A549 (cell line): ENCODE results near the gene LCOR. TPM values are rescaled to one million over a fixed set of nuclear protein-coding genes. Genes with fewer than 3 reads are reported as not detected.
A peak's percentile ranks its signal among the peaks of the same experiment; 100 is the strongest.

Experiments
- ATAC-seq, 2 experiments: fragments of 200-7000 bp in 1 of 2; fragments of >200 bp in 1 of 2; cut with Nextera tagmentation in 1 of 2; cut with Tn5 transposase in 1 of 2; 3 replicates each; pipeline versions ENCODE4 v1.8.0 to v1.9.1; 2018 to 2020; ENCODE audit warnings: mild to moderate bottlenecking in 1 of 2, moderate library complexity in 1 of 2
- CTCF ChIA-PET: fragments of 300-600 bp; sonication (Branson Sonifier 250); formaldehyde crosslinking; extraction: SDS; loops from one replicate; lab custom pipeline; 2021; ENCODE audit warnings: antibody characterized with exemption, inconsistent platforms; lab: Yijun Ruan, JAX
- POLR2A ChIA-PET: fragments of 350-600 bp; formaldehyde crosslinking; extraction: SDS; loops from one replicate; lab custom pipeline; 2021; ENCODE audit warnings: antibody characterized with exemption, inconsistent platforms; lab: Yijun Ruan, JAX
- DNase-seq, 2 experiments: peaks; one replicate each; pipeline versions ENCODE4 v3.0.0 to v3.0.0-alpha.2; 2011 to 2016; ENCODE audit warnings: low read depth in 1 of 2, low spot score in 1 of 2
- FAIRE-seq: peaks from 2 replicates; lab custom pipeline; 2011; peaks lifted over from hg19 to GRCh38; lab: Jason Lieb, UNC
- H3K27ac ChIP-seq, 2 experiments: fragments of >200 bp; sonication (Bioruptor Twin); formaldehyde crosslinking; 3 replicates each; pipeline ENCODE4 v1.5.1; 2016 to 2017
- H3K4me1 ChIP-seq: fragments of >200 bp; sonication (Bioruptor Twin); formaldehyde crosslinking; 3 replicates; pipeline ENCODE4 v1.6.1; 2016
- H3K4me2 ChIP-seq: fragments of >200 bp; sonication (Bioruptor Twin); formaldehyde crosslinking; 3 replicates; pipeline ENCODE4 v1.6.1; 2016
- H3K4me3 ChIP-seq: fragments of >200 bp; sonication (Bioruptor Twin); formaldehyde crosslinking; 3 replicates; pipeline ENCODE4 v1.5.1; 2016
- H3K9me3 ChIP-seq: fragments of >200 bp; sonication (Bioruptor Twin); formaldehyde crosslinking; 3 replicates; pipeline ENCODE4 v1.6.1; 2016
- CBX2 ChIP-seq: fragments of 200-600 bp; sonication (generic); IDR thresholded peaks from 2 replicates; pipeline ENCODE4 v1.6.1; 2016; ENCODE audit warnings: low read depth, mild to moderate bottlenecking, borderline replicate concordance
- CBX8 ChIP-seq: fragments of 200-600 bp; sonication (generic); IDR thresholded peaks from 2 replicates; pipeline ENCODE4 v1.6.1; 2016
- CEBPB ChIP-seq, 2 experiments: fragments of >200 bp in 1 of 2; sonication (Bioruptor Twin) in 1 of 2; formaldehyde crosslinking in 1 of 2; IDR thresholded peaks; 2 replicates each; pipeline ENCODE4 v1.6.1; 2012 to 2016
- CTCF ChIP-seq: fragments of >200 bp; sonication (Bioruptor Twin); formaldehyde crosslinking; IDR thresholded peaks from 3 replicates; pipeline ENCODE4 v1.5.1; 2016
- E2F6 ChIP-seq: IDR thresholded peaks from 2 replicates; pipeline ENCODE4 v1.6.1; 2012; ENCODE audit warnings: low read depth, borderline replicate concordance
- EP300 ChIP-seq, 2 experiments: fragments of >200 bp; sonication (Bioruptor Twin); formaldehyde crosslinking; IDR thresholded peaks; 2 replicates in 1 of 2; 3 replicates in 1 of 2; pipeline ENCODE4 v1.6.1; 2016 to 2017
- FOSB ChIP-seq: fragments of 250-450 bp; sonication (Bioruptor Pico); IDR thresholded peaks from 2 replicates; pipeline ENCODE4 v1.5.0; 2020; ENCODE audit warnings: mild to moderate bottlenecking, moderate library complexity
- GATA3 ChIP-seq: IDR thresholded peaks from 2 replicates; pipeline ENCODE4 v1.6.1; 2012; ENCODE audit warnings: borderline replicate concordance
- HDAC2 ChIP-seq: fragments of 200-600 bp; sonication (generic); IDR thresholded peaks from 2 replicates; pipeline ENCODE4 v1.6.1; 2016
- HMGXB4 ChIP-seq: fragments of 250-450 bp; sonication (Bioruptor Pico); IDR thresholded peaks from 2 replicates; pipeline ENCODE4 v1.5.0; 2021; ENCODE audit warnings: mild to moderate bottlenecking, moderate library complexity, borderline replicate concordance
- HOXB13 ChIP-seq: fragments of 250-450 bp; sonication (Bioruptor Pico); IDR thresholded peaks from 2 replicates; pipeline ENCODE4 v1.5.0; 2020; ENCODE audit warnings: low read depth, mild to moderate bottlenecking, moderate library complexity
- HOXB5 ChIP-seq: fragments of 250-450 bp; sonication (Bioruptor Pico); IDR thresholded peaks from 2 replicates; pipeline ENCODE4 v1.5.0; 2020; ENCODE audit warnings: mild to moderate bottlenecking, moderate library complexity
- JUNB ChIP-seq: fragments of >200 bp; sonication (Bioruptor Twin); formaldehyde crosslinking; IDR thresholded peaks from 2 replicates; pipeline ENCODE4 v1.6.1; 2016
- MAFK ChIP-seq: fragments of 450-650 bp; IDR thresholded peaks from 2 replicates; pipeline ENCODE4 v1.6.1; 2014; ENCODE audit not compliant: partially characterized antibody
- MAZ ChIP-seq: fragments of 150-350 bp; IDR thresholded peaks from 2 replicates; pipeline ENCODE4 v1.6.1; 2014; ENCODE audit warnings: antibody characterized with exemption, low read depth, low read length, borderline replicate concordance
- RAD21 ChIP-seq, 2 experiments: fragments of >200 bp in 1 of 2; sonication (Bioruptor Twin) in 1 of 2; formaldehyde crosslinking in 1 of 2; IDR thresholded peaks in 1 of 2; conservative IDR thresholded peaks in 1 of 2; 2 replicates in 1 of 2; 3 replicates in 1 of 2; pipeline ENCODE4 v1.6.1; 2012 to 2018; ENCODE audit warnings: inconsistent platforms in 1 of 2
- RARB ChIP-seq: fragments of 250-450 bp; sonication (Bioruptor Pico); IDR thresholded peaks from 2 replicates; pipeline ENCODE4 v1.8.0; 2021; ENCODE audit warnings: mild to moderate bottlenecking, moderate library complexity
- RNF2 ChIP-seq: fragments of 200-600 bp; sonication (generic); IDR thresholded peaks from 2 replicates; pipeline ENCODE4 v1.6.1; 2016; ENCODE audit warnings: low read depth, mild to moderate bottlenecking, antibody characterized with exemption, moderate library complexity, borderline replicate concordance
- SMC3 ChIP-seq: fragments of >200 bp; sonication (Bioruptor Twin); formaldehyde crosslinking; IDR thresholded peaks from 3 replicates; pipeline ENCODE4 v1.6.1; 2018; ENCODE audit warnings: inconsistent platforms
- WGBS: methylation state at CpG from one replicate; pipeline ENCODE4 v1.1.6; 2017; ENCODE audit errors: missing lambda C conversion rate; 5-methylcytosine and 5-hydroxymethylcytosine counted together
- polyA plus RNA-seq, 4 experiments: library from polyadenylated mRNA; depleted of rRNA in 3 of 4; stranded (reverse); fragments of >200 nt; fragmentation: RNase III in 1 of 4; extraction: RNeasy Plus Mini Kit Qiagen cat#74134 plus additional on column Dnase treatment in 1 of 4; gene quantifications; 2 replicates in 3 of 4; 3 replicates in 1 of 4; pipeline ENCODE4 v1.2.3, GENCODE V29; 2011 to 2017

Gene LCOR
- polyA plus RNA-seq, 2 of the 4 experiments (the other 2 are of a cell fraction), result 4.8 to 17.6 TPM

GRCh38 chr10:97025613-97026242 lies 193.6 kb downstream of the LCOR start:
- DNase-seq (peak; percentile 44 to 75), ATAC-seq (peak in 1 of 2 experiments; percentile 74; a peak in 3 of 6 replicates), FAIRE-seq (no peak)
- no peaks in the 10 kb centered on the region for H3K9me3 ChIP-seq
- 72% methylated on average over 9 of the region's 9 CpGs for WGBS
- H3K4me1 ChIP-seq, result peaks cover 28% of the 10 kb centered on the region
- no peak overlapping the region for H3K4me3 ChIP-seq
- TF ChIP-seq HOXB5 (CRISPR knock-in tag) (no peak), SMC3 (peak; percentile 51; the same call in 2 of the 3 replicates), HOXB13 (CRISPR knock-in tag) (no peak), GATA3 (no peak), EP300 (IDR thresholded peaks at IDR 0.05) (no peak), HMGXB4 (CRISPR knock-in tag) (no peak), CTCF (peak; percentile 62), CEBPB (IDR thresholded peaks at IDR 0.05) (peak in 1 of 2 experiments; percentile 81; a peak in 2 of 4 replicates), RAD21 (conservative IDR thresholded peaks at IDR 0.05 in 1 of 2, IDR thresholded peaks at IDR 0.05 in 1 of 2) (peak; percentile 19 to 42; a peak in 3 of 5 replicates), CBX8 (no peak), MAZ (no peak)
- peak overlapping the region in 1 of 2 experiments; percentile 82; a peak in 2 of 6 replicates for H3K27ac ChIP-seq
- H3K4me2 ChIP-seq, result no peak overlapping the region
- POLR2A ChIA-PET, result no interaction called here
- CTCF ChIA-PET, result interaction anchor here (0.6 to 5.9 kb wide), 25 partner anchors 8 to 691 kb away, joined by 3 to 70 read pairs (median 4); no protein-coding TSS in a partner anchor

GRCh38 chr10:97028126-97028831 lies 196.2 kb downstream of the LCOR start:
- 66% methylated on average over 2 of the region's 2 CpGs for WGBS
- ATAC-seq (no peak), FAIRE-seq (no peak), DNase-seq (no peak)
- peaks cover 23% of the 10 kb centered on the region for H3K4me1 ChIP-seq
- no peaks in the 10 kb centered on the region for H3K9me3 ChIP-seq
- POLR2A ChIA-PET, result no interaction called here
- no peak overlapping the region for H3K4me2 ChIP-seq
- no peak overlapping the region for H3K4me3 ChIP-seq
- CTCF ChIA-PET, result interaction anchor here (0.8 to 5.9 kb wide), 4 partner anchors 9 to 45 kb away, joined by 3 to 70 read pairs (median 8); no protein-coding TSS in a partner anchor
- no peak for TF ChIP-seq MAFK
- TF ChIP-seq CBX2, result no peak
- no peak for TF ChIP-seq RARB (CRISPR knock-in tag)
- TF ChIP-seq FOSB (CRISPR knock-in tag), result no peak
- no peak for TF ChIP-seq JUNB
- no peak for TF ChIP-seq E2F6
- TF ChIP-seq RNF2, result no peak
- TF ChIP-seq HMGXB4 (CRISPR knock-in tag), result no peak
- no peak for TF ChIP-seq HDAC2
- H3K27ac ChIP-seq, result no peak overlapping the region
